Forelimb muscle (tissue), 1 donor: ENCODE measurements around the gene RNF7. TPM values are rescaled to one million over a fixed set of nuclear protein-coding genes. Genes with fewer than 3 reads are reported as not detected.
A peak's percentile ranks its signal among the peaks of the same experiment; 100 is the strongest.
"Not testable (repeated sequence)": the region's sequence is repeated elsewhere in the genome, so short reads cannot be mapped to it uniquely, and the experiment has no call there.

Experiments used
- DNase-seq: peaks from one replicate; pipeline ENCODE4 v3.0.0-alpha.2; 2013; ENCODE audit warnings: low read depth
- polyA plus RNA-seq: library from polyadenylated mRNA; unstranded; fragments of 120-200 nt; gene quantifications from one replicate; pipeline ENCODE4 v1.2.1, GENCODE V29; 2013; ENCODE audit not compliant: insufficient read length

The RNF7 gene
- polyA plus RNA-seq, result 85.4 TPM

DNA sequence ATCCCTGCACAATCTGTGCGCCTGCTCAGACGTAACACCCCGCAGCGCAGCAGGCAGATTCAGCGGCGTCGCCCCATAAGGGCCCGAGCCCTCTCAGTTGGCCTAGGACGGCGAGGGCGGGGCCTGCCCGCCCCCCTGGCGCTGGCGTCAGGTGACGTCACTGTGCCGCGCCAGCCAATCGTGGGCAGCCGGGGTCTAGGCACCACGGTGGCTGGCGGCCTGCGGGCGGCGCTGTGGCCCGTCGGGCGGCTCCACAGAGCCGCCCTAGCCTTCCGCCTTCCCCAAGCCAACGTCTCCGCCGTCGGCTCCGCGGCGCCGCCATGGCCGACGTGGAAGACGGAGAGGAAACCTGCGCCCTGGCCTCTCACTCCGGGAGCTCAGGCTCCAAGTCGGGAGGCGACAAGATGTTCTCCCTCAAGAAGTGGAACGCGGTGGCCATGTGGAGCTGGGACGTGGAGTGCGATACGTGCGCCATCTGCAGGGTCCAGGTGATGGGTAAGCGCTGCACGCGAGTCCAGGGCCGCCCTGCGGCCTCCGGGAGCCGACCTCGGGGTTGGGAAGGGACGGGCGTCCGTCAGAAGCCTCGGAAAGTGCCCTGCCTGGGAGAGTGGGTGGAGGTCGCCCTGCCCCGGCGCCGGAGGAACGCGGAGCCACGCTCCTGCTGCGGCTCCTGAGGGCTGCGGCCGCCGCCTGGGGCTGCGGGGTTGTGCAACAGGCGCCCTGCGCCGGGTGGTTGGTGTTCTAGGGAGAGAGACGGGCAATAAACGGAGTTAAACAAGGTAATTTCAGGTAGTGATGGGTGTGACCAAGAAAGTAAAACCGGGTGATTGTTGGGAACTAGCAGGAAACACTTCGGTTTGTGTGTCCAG is at the start of gene RNF7:
TSS of gene RNF7 (plus strand) at position 277 of the 869 bp plus-strand sequence. CDS start at position 321, 44 bp downstream.
- peak; percentile 76 for DNase-seq

DNA sequence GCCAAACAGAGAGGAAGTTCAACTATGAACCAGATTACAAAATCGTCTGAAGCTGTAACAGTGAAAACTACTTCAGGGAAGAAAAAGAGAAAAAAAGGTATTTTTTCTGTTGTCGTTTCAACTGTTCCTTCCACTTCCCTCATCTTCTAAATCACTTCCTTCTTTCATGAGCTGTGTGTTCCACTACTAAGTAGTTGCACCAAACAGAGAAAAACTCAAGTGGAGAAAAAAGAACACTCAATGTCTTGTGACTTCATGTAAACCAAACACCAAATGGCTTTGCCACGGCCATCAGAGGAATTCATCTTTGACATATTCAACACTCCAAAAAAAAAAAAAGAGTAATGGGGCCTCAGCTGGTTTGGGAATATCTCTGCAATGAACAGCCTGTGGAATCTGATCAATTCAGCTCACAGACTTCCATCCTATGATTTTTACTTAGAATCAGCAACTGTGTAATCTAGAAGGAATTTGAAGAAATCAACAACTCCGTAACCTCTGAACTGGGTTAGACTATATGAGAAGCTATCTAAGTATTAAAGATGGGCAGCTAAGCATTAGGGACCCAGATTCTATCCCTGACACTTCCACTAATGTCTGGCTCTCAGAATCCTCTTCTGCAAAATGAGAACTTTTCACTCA is 47.5 kb upstream of the RNF7 start:
- no peak for DNase-seq

GRCh38 chr3:141691471-141691870 is 46.6 kb upstream of the RNF7 start:
- not testable (repeated sequence) for DNase-seq

GRCh38 chr3:141692973-141693372 is 45.1 kb upstream of the RNF7 start:
- not testable (repeated sequence) for DNase-seq

GRCh38 chr3:141699324-141699723 is 38.8 kb upstream of the RNF7 start:
- DNase-seq, result no peak

DNA sequence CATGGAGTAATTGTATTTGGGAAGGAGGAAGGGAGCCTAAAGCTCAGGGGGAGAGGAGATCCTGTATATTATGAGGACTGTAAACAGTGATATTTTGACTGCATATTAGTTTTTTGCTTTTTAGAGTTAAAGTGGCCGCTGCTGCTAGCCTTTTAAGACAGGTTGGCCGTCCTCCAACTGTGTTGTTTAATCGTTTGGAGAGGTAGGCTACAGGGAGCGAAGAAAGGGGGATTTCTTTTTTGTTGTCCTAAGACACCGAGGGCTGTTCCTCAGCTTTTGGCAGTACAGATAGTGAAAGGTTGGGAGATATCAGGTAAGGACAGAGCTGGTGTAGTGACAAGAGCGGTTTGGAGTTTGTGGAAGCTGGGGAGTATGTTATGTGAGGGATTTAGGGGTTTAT is 38.2 kb upstream of the RNF7 start:
- DNase-seq, result no peak

GRCh38 chr3:141703367-141703766 is 34.7 kb upstream of the RNF7 start:
- DNase-seq, result not testable (repeated sequence)

GRCh38 chr3:141707741-141708203 is 30.3 kb upstream of the RNF7 start:
- DNase-seq, result no peak

GRCh38 chr3:141708367-141708766 is 29.7 kb upstream of the RNF7 start:
- no peak for DNase-seq

DNA sequence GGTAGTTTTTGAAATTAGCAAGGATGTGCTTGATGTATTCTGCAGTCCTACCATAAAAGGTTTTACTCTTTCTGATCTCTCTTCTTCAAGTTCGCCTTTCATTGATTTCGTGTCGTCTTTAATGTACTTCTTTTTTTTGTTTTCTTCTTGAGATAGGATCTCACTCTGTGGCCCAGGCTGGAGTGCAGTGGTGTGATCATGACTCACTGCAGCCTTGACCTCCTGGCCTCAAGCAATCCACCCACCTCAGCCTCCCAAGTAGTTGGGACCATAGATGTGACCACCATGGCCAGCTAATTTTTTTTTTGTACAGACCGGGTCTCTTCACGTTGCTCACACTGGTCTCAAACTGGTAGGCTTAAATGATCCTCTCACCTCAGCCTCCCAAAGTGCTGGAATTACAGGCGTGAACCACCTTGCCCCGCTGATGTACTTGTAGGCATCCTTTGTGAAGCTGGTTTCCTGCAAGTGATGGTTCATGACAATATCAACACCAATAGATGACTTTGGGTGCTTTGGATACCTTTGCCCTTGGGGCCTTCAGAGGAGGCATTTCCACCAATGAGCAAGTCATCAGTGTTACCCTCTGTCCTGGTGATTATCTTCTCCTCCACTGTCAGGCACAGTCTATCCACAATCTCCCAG is 28.9 kb upstream of the RNF7 start:
- DNase-seq, result no peak

DNA sequence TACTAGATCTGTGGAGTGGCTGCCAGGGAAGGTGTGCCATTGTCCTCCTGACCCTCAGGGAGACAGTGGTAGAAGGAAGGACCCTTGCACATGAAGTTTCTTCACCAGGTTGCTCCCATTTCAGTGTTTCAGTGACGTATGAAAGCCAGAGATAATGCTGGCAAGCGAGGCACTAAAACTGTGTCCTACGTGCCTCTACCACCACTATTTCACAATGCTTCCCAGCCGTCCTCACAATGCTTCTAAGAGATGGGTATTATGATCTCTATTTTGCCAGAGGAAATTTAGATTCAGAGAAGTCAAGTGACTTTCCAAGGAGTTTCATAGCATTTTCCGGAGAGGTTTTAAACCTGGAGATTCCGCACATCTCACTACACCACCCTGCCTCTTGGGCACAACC is 28.0 kb upstream of the RNF7 start:
- DNase-seq, result no peak

GRCh38 chr3:141710888-141711616 is 27.0 kb upstream of the RNF7 start:
- no peak for DNase-seq

- no peak for DNase-seq
Observed at GRCh38 chr3:141714671-141715070, 23.4 kb upstream of the RNF7 start.

DNA sequence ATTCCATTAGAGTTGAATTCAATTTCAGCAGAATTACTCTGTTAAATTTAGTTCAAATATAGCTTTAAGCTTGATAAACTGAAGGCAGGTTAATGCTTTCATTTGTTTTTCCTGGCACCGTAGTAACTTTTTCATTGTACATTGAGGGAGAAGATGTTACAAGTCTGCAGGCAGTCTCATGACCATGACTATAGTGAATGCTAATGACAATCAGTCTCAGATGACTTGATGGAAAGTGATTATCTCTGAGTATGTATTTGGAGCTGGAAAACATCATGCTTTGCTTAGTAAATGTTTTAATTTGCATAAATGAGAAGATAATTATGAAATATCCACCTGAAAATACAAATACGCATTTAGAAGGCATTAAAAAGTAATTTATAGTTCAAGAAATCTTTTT is 16.0 kb upstream of the RNF7 start:
- no peak for DNase-seq

DNA sequence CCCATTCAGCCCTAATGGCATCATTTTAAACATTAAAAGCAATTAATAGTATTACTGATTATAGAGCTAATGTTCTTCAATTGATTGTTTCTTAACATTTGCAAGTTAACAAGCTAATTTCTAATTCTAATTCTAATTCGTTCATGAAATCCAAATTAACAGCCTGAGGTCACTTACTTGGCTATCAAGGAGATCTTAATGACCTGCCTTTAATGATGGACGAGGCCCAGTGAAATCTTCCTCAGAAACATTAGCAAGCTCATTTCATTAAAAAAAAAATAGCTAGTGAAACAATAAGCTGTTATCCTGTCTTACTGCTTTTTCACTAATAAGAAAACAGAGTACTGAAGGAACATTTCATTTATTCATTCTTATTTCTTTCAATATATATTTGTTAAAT is 15.4 kb upstream of the RNF7 start:
- no peak for DNase-seq

GRCh38 chr3:141723255-141723654 is 14.8 kb upstream of the RNF7 start:
- DNase-seq, result no peak

DNA sequence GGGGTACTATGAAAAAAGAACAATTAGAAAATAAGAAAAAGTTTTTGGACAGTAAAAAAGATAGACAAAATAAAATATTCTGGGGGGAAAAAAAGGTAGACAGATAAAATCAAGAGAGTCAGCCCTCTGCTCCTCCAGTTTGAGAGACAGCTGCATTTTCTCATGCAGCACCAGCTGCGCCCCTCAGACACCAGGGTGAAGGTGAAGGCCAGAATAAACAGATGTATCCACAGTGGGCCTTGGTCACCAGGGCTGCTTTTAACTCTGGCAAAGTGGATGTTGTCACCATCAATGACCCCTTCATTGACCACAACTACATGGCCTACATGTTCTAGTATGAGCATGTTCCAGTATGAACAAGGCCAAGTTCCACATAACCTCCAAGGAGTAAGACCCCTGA is 13.9 kb upstream of the RNF7 start:
- DNase-seq, result no peak

GRCh38 chr3:141725036-141725435 is 13.1 kb upstream of the RNF7 start:
- no peak for DNase-seq

DNA sequence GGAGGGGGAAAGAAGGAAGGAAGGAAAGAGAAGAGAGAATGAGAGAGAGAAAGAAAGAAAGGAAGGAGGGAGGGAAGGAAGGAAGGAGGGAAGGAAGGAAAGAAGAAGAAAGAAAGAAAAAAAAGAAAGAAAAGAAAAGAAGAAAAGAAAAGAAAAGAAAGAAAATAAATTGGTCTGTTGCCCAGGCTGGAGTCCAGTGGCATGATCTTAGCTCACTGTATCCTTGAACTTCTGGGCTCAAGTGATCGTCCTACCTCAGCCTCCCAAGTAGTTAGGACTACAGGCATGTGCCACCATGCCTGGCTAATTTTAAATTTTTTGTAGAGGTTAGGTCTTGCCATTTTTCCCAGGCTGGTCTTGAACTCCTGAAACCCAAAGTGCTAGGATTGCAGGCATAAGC is 11.6 kb upstream of the RNF7 start:
- no peak for DNase-seq

DNA sequence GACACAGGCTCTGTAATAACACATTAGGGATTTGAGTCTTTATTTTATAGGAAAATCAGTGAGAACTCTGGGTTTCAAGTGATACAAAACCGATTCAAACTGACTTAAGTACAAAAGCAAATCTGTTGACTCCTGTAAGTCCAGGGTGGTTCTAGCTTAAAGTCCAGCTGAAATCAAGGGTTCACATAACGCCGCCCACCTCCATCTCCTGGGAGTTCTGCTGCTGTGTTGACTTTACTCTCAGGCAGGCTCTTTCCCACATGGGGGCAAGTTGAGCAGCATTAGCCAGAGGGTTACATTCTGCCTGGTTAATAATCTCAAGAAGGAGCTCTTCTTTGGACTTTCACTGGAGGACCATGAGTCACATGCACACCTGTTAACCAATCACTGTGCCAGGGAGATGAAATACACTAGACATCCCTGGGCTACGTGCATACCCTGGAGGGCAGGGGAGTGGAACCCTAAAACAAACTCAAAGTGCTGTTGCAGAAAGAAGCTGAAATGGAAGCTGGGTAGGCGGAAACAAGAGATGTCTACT is 9.7 kb upstream of the RNF7 start:
- DNase-seq, result no peak

DNA sequence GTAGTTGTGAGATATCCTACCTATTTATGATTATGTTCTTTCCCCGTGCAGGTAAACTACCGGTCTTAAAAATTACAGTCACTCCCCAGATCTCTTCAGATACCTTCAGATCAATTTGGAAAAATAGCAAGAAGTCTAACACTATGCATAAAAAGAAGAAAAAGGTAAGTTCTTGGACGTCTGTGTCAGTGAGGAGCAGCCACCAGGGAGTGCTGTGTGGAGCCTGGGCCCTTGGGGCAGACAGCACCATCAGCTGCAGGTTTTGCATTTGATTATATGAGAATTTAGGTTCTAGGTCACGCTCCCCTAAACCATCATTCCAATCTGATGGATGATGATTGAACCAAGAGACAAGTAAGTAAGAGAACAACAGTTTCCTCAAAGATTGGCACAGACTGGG is 8.9 kb upstream of the RNF7 start:
- no peak for DNase-seq

GRCh38 chr3:141735176-141735575 is 2.9 kb upstream of the RNF7 start:
- DNase-seq, result no peak
